ENCODE data around the gene DNHD1.

Gene DNHD1

GRCh38 chr11:6554828-6555706 lies 58.0 kb downstream of the DNHD1 start:
- 90% methylated on average over 5 of the region's 5 CpGs for WGBS
- no peak overlapping the region for H3K27ac ChIP-seq (ENCODE audit: low read depth, low read length)
- H3K9ac ChIP-seq (ENCODE audit: low read depth, low read length), result no peak overlapping the region
- H3K27me3 ChIP-seq (ENCODE audit: insufficient read depth, low read length), result no peaks in the 10 kb centered on the region
- no peaks in the 10 kb centered on the region for H3K36me3 ChIP-seq (ENCODE audit: insufficient read depth, low read length)
- H3K4me3 ChIP-seq (ENCODE audit: low read length), result no peak overlapping the region
- no peaks in the 10 kb centered on the region for H3K9me3 ChIP-seq (ENCODE audit: insufficient read depth, low read depth, low read length)
- no peaks in the 10 kb centered on the region for H3K4me1 ChIP-seq (ENCODE audit: insufficient read depth, low read length)

GRCh38 chr11:6556139-6556949 lies 59.3 kb downstream of the DNHD1 start:
- H3K4me1 ChIP-seq (ENCODE audit: insufficient read depth, low read length), result no peaks in the 10 kb centered on the region
- 93% methylated on average over 11 of the region's 11 CpGs for WGBS
- H3K36me3 ChIP-seq (ENCODE audit: insufficient read depth, low read length), result no peaks in the 10 kb centered on the region
- no peaks in the 10 kb centered on the region for H3K27me3 ChIP-seq (ENCODE audit: insufficient read depth, low read length)
- no peak overlapping the region for H3K9ac ChIP-seq (ENCODE audit: low read depth, low read length)
- no peak overlapping the region for H3K4me3 ChIP-seq (ENCODE audit: low read length)
- no peaks in the 10 kb centered on the region for H3K9me3 ChIP-seq (ENCODE audit: insufficient read depth, low read depth, low read length)
- H3K27ac ChIP-seq (ENCODE audit: low read depth, low read length), result no peak overlapping the region

- Histone ChIP-seq H3K4me1 (ENCODE audit: insufficient read depth, low read length) (no peaks in the 10 kb centered on the region), H3K27ac (ENCODE audit: low read depth, low read length) (no peak overlapping the region), H3K9ac (ENCODE audit: low read depth, low read length) (no peak overlapping the region), H3K36me3 (ENCODE audit: insufficient read depth, low read length) (no peaks in the 10 kb centered on the region), H3K9me3 (ENCODE audit: insufficient read depth, low read depth, low read length) (no peaks in the 10 kb centered on the region), H3K4me3 (ENCODE audit: low read length) (no peak overlapping the region), H3K27me3 (ENCODE audit: insufficient read depth, low read length) (no peaks in the 10 kb centered on the region)
- 95% methylated on average over 11 of the region's 11 CpGs for WGBS
These were observed 60.0 kb downstream of the DNHD1 start for GRCh38 chr11:6557063-6557462.

- no peak overlapping the region for H3K4me3 ChIP-seq (ENCODE audit: low read length)
- H3K27me3 ChIP-seq (ENCODE audit: insufficient read depth, low read length), result no peaks in the 10 kb centered on the region
- peaks cover 3% of the 10 kb centered on the region; the same call in 1 of the 2 replicates for H3K4me1 ChIP-seq (ENCODE audit: insufficient read depth, low read length)
- H3K9me3 ChIP-seq (ENCODE audit: insufficient read depth, low read depth, low read length), result no peaks in the 10 kb centered on the region
- H3K27ac ChIP-seq (ENCODE audit: low read depth, low read length), result no peak overlapping the region
- no peak overlapping the region for H3K9ac ChIP-seq (ENCODE audit: low read depth, low read length)
- WGBS, result 95% methylated on average over 14 of the region's 14 CpGs
- no peaks in the 10 kb centered on the region for H3K36me3 ChIP-seq (ENCODE audit: insufficient read depth, low read length)
These were observed 60.9 kb downstream of the DNHD1 start for GRCh38 chr11:6557761-6558674.

GRCh38 chr11:6559369-6559768 lies 62.3 kb downstream of the DNHD1 start:
- WGBS, result 91% methylated on average over 1 of the region's 1 CpG
- H3K9ac ChIP-seq (ENCODE audit: low read depth, low read length), result no peak overlapping the region

GRCh38 chr11:6561288-6561687 lies 64.2 kb downstream of the DNHD1 start:
- 94% methylated on average over 3 of the region's 3 CpGs for WGBS
- peaks cover 13% of the 10 kb centered on the region for H3K4me1 ChIP-seq (ENCODE audit: insufficient read depth, low read length)
- no peaks in the 10 kb centered on the region for H3K27me3 ChIP-seq (ENCODE audit: insufficient read depth, low read length)
- H3K9ac ChIP-seq (ENCODE audit: low read depth, low read length), result no peak overlapping the region
- no peaks in the 10 kb centered on the region for H3K9me3 ChIP-seq (ENCODE audit: insufficient read depth, low read depth, low read length)
- no peaks in the 10 kb centered on the region for H3K36me3 ChIP-seq (ENCODE audit: insufficient read depth, low read length)
- no peak overlapping the region for H3K4me3 ChIP-seq (ENCODE audit: low read length)
- no peak overlapping the region for H3K27ac ChIP-seq (ENCODE audit: low read depth, low read length)

More at GRCh38 chr11:6559369-6559768, 62.3 kb downstream of the DNHD1 start:
- Histone ChIP-seq H3K27ac (ENCODE audit: low read depth, low read length) (no peak overlapping the region), H3K9me3 (ENCODE audit: insufficient read depth, low read depth, low read length) (no peaks in the 10 kb centered on the region), H3K4me1 (ENCODE audit: insufficient read depth, low read length) (peaks cover 3% of the 10 kb centered on the region; the same call in 1 of the 2 replicates), H3K27me3 (ENCODE audit: insufficient read depth, low read length) (no peaks in the 10 kb centered on the region), H3K4me3 (ENCODE audit: low read length) (no peak overlapping the region), H3K36me3 (ENCODE audit: insufficient read depth, low read length) (no peaks in the 10 kb centered on the region)

GRCh38 chr11:6563121-6563619 lies 66.1 kb downstream of the DNHD1 start:
- Histone ChIP-seq H3K4me3 (ENCODE audit: low read length) (no peak overlapping the region), H3K9me3 (ENCODE audit: insufficient read depth, low read depth, low read length) (no peaks in the 10 kb centered on the region), H3K4me1 (ENCODE audit: insufficient read depth, low read length) (peaks cover 16% of the 10 kb centered on the region), H3K27ac (ENCODE audit: low read depth, low read length) (no peak overlapping the region), H3K9ac (ENCODE audit: low read depth, low read length) (no peak overlapping the region), H3K27me3 (ENCODE audit: insufficient read depth, low read length) (no peaks in the 10 kb centered on the region), H3K36me3 (ENCODE audit: insufficient read depth, low read length) (no peaks in the 10 kb centered on the region)
- 90% methylated on average over 4 of the region's 4 CpGs for WGBS

GRCh38 chr11:6563667-6564066 lies 66.6 kb downstream of the DNHD1 start:
- 95% methylated on average over 10 of the region's 10 CpGs for WGBS
- Histone ChIP-seq H3K27me3 (ENCODE audit: insufficient read depth, low read length) (no peaks in the 10 kb centered on the region), H3K9ac (ENCODE audit: low read depth, low read length) (no peak overlapping the region), H3K27ac (ENCODE audit: low read depth, low read length) (no peak overlapping the region), H3K4me1 (ENCODE audit: insufficient read depth, low read length) (peaks cover 18% of the 10 kb centered on the region), H3K4me3 (ENCODE audit: low read length) (no peak overlapping the region), H3K36me3 (ENCODE audit: insufficient read depth, low read length) (no peaks in the 10 kb centered on the region), H3K9me3 (ENCODE audit: insufficient read depth, low read depth, low read length) (no peaks in the 10 kb centered on the region)

GRCh38 chr11:6565325-6565724 lies 68.2 kb downstream of the DNHD1 start:
- Histone ChIP-seq H3K4me1 (ENCODE audit: insufficient read depth, low read length) (peaks cover 18% of the 10 kb centered on the region), H3K4me3 (ENCODE audit: low read length) (no peak overlapping the region), H3K36me3 (ENCODE audit: insufficient read depth, low read length) (no peaks in the 10 kb centered on the region), H3K27ac (ENCODE audit: low read depth, low read length) (no peak overlapping the region; the same call in 1 of the 2 replicates), H3K27me3 (ENCODE audit: insufficient read depth, low read length) (no peaks in the 10 kb centered on the region), H3K9ac (ENCODE audit: low read depth, low read length) (no peak overlapping the region), H3K9me3 (ENCODE audit: insufficient read depth, low read depth, low read length) (no peaks in the 10 kb centered on the region)
- WGBS, result 82% methylated on average over 2 of the region's 2 CpGs

- Histone ChIP-seq H3K4me1 (ENCODE audit: insufficient read depth, low read length) (peaks cover 18% of the 10 kb centered on the region), H3K36me3 (ENCODE audit: insufficient read depth, low read length) (no peaks in the 10 kb centered on the region), H3K9ac (ENCODE audit: low read depth, low read length) (no peak overlapping the region), H3K27me3 (ENCODE audit: insufficient read depth, low read length) (no peaks in the 10 kb centered on the region), H3K4me3 (ENCODE audit: low read length) (no peak overlapping the region), H3K27ac (ENCODE audit: low read depth, low read length) (no peak overlapping the region), H3K9me3 (ENCODE audit: insufficient read depth, low read depth, low read length) (no peaks in the 10 kb centered on the region)
- WGBS, result 92% methylated on average over 5 of the region's 5 CpGs
These were observed 69.1 kb downstream of the DNHD1 start for GRCh38 chr11:6565988-6566703.

Measured in HUES64 (cell line).